Thyroid gland (tissue), 4 donors: ENCODE data around the gene FBXO2. TPM values are rescaled to one million over a fixed set of nuclear protein-coding genes. Genes with fewer than 3 reads are reported as not detected.

ENCODE experiments used
- DNase-seq, 2 donors: peaks; one replicate each; pipeline ENCODE4 v3.0.0-alpha.2; 2019
- H3K27ac ChIP-seq, 3 donors: fragments of 200-600 bp; sonication (generic); 1 replicate in 2 of 3; 2 replicates in 1 of 3; pipeline ENCODE4 v1.5.1; 2016 to 2019; ENCODE audit warnings: mild to moderate bottlenecking in 1 of 3, moderate library complexity in 1 of 3
- H3K27me3 ChIP-seq: fragments of 200-600 bp; sonication (generic); one replicate; pipeline ENCODE4 v1.5.1; 2019
- H3K36me3 ChIP-seq, 2 donors: fragments of 200-600 bp; sonication (generic); one replicate each; pipeline ENCODE4 v1.5.1; 2016 to 2019
- H3K4me1 ChIP-seq, 2 donors: fragments of 200-600 bp; sonication (generic); one replicate each; pipeline ENCODE4 v1.5.1; 2017 to 2019
- H3K4me3 ChIP-seq, 3 donors: fragments of 200-600 bp; sonication (generic); replicated peaks in 1 of 3; 1 replicate in 2 of 3; 2 replicates in 1 of 3; pipeline ENCODE4 v1.5.1; 2016; ENCODE audit warnings: mild to moderate bottlenecking in 1 of 3
- H3K9me3 ChIP-seq: fragments of 200-600 bp; sonication (generic); one replicate; pipeline ENCODE4 v1.5.1; 2017
- POLR2A ChIP-seq, 2 donors: fragments of 450-650 bp; IDR thresholded peaks; one replicate each; pipeline ENCODE4 v1.6.1; 2017; ENCODE audit warnings: antibody characterized with exemption in 2 of 2, mild to moderate bottlenecking in 2 of 2, moderate library complexity in 1 of 2
- WGBS, 2 donors: methylation state at CpG; one replicate each; pipeline ENCODE4 v1.1.5; 2017; 5-methylcytosine and 5-hydroxymethylcytosine counted together
- intact Hi-C: fragments of 100-400 bp; cut with DNase I; formaldehyde crosslinking; loops from one replicate; pipeline ENCODE4 v1.15.1; 2023
- total RNA-seq, 4 donors: library from RNA; depleted of rRNA; stranded (reverse); fragments of >200 nt; gene quantifications; one replicate each; pipeline ENCODE4 v1.2.3, GENCODE V29; 2016
- TF ChIP-seq, protein P1 (sequence below), 6 experiments: fragments of 200-600 bp in 3 of 6; fragments of 450-650 bp in 3 of 6; sonication (generic) in 3 of 6; IDR thresholded peaks; one replicate each; pipeline ENCODE4 v1.5.1; 2016 to 2019; ENCODE audit warnings: antibody characterized with exemption in 6 of 6, mild to moderate bottlenecking in 2 of 6, inconsistent platforms in 1 of 6, moderate library complexity in 1 of 6

The FBXO2 gene
- total RNA-seq, 4 donors from 2014 or later, result 4.3 to 9.9 (median 6.7) TPM

DNA sequence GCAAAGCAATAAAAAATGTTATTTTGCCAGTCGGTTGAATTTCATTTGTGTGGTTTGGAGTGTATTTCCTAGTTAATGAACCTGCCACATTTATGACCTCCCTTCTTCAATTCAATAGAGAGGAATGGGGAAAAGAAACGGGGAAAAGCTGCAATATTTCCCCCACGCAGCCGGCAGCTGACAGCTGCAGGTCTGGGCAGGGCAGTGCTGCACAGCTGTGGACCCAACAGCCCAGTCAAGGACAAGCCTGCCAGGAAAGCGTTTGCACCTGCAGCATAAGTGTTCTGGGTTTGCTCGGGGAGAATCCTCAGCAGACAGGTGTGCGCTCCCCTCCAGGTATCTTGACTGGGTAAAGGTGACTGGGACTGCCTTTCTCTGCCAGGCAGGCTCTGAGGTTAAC, 53.4 kb downstream of the FBXO2 start:
- no peaks in the 10 kb centered on the region for H3K9me3 ChIP-seq
- no peaks in the 10 kb centered on the region for H3K27me3 ChIP-seq
- H3K4me3 ChIP-seq, result no peak overlapping the region
- WGBS, 2 donors, result 59 to 68% methylated on average over 7 of the region's 7 CpGs
- intact Hi-C loops, result no loop called here
- no peak overlapping the region for H3K27ac ChIP-seq
- no peaks in the 10 kb centered on the region for H3K4me1 ChIP-seq
- DNase-seq, result no peak
- no peaks in the 10 kb centered on the region for H3K36me3 ChIP-seq
- no peak for TF ChIP-seq POLR2A (IDR thresholded peaks at IDR 0.05)
- TF ChIP-seq, protein P1, sequence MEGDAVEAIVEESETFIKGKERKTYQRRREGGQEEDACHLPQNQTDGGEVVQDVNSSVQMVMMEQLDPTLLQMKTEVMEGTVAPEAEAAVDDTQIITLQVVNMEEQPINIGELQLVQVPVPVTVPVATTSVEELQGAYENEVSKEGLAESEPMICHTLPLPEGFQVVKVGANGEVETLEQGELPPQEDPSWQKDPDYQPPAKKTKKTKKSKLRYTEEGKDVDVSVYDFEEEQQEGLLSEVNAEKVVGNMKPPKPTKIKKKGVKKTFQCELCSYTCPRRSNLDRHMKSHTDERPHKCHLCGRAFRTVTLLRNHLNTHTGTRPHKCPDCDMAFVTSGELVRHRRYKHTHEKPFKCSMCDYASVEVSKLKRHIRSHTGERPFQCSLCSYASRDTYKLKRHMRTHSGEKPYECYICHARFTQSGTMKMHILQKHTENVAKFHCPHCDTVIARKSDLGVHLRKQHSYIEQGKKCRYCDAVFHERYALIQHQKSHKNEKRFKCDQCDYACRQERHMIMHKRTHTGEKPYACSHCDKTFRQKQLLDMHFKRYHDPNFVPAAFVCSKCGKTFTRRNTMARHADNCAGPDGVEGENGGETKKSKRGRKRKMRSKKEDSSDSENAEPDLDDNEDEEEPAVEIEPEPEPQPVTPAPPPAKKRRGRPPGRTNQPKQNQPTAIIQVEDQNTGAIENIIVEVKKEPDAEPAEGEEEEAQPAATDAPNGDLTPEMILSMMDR (IDR thresholded peaks at IDR 0.05), result no peak

DNA sequence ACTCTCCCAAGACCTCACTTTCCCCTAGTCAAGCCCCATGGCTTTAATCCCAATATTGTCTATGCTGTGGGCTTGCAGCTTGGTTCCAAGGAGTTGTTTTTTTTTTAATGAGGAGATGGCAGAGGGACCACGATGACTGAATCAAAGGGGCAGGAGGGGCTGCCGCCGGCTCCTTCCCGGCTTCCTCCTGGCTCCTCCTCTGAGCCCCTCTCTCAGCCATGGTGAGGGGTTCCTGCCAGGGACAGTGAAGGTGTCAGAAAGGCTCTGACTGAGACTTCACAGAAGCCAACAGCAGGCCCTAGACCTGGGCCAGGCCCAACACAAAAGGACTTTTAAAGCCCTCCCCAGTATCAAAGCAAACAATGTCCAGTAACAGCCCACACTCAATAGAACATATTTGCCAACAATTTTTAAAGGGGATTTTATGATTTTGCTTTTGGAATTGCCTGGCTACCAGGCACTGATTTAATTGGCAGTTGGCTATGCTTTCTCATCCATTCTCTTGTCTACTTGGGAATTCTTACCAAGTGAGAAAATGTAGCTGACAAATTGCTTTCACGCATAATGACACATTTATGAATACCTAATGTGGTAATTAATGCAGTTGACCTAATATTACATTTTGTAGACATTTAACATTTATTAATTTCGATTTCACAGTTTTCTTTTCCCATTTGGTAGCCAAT, 54.2 kb downstream of the FBXO2 start:
- no peaks in the 10 kb centered on the region for H3K4me1 ChIP-seq
- intact Hi-C loops, result no loop called here
- no peaks in the 10 kb centered on the region for H3K27me3 ChIP-seq
- TF ChIP-seq POLR2A (IDR thresholded peaks at IDR 0.05), result no peak
- TF ChIP-seq, protein P1 (IDR thresholded peaks at IDR 0.05), result no peak
- no peak for DNase-seq
- no peaks in the 10 kb centered on the region for H3K9me3 ChIP-seq
- no peak overlapping the region for H3K27ac ChIP-seq
- no peaks in the 10 kb centered on the region for H3K36me3 ChIP-seq
- no peak overlapping the region for H3K4me3 ChIP-seq
- 68 to 69% methylated on average over 6 of the region's 6 CpGs for WGBS, 2 donors

DNA sequence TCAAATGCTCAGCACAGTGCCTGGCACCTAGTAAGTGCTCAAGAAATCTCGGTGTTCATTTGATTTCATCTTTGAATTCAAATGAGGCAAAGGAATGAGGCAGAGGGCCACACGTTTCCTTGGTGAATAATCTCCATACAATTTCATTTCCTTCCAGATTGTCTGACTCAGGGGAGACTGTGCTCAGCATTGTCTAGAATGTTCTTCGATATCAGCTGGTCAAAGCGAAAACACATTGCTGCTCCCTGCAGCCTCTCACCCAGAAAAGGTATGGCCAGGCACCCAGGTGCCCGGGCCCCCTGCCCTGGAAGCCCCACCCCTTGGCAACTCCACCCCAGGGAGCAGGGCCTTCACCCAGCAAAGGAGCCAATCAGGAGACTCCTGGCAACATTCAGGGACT, 55.8 kb downstream of the FBXO2 start:
- Histone ChIP-seq H3K4me3 (no peak overlapping the region), H3K36me3 (no peaks in the 10 kb centered on the region), H3K27me3 (no peaks in the 10 kb centered on the region), H3K4me1 (no peaks in the 10 kb centered on the region), H3K9me3 (no peaks in the 10 kb centered on the region), H3K27ac (no peak overlapping the region)
- 80 to 90% methylated on average over 5 of the region's 5 CpGs for WGBS, 2 donors
- no peak for DNase-seq
- TF ChIP-seq, protein P1 (IDR thresholded peaks at IDR 0.05), result no peak
- TF ChIP-seq POLR2A (IDR thresholded peaks at IDR 0.05), result no peak
- intact Hi-C loops, result no loop called here

Other genes with a start within 250 kb of the FBXO2 start
- gene DISP3, start 175.3 kb downstream of the FBXO2 start, total RNA-seq, result not detected
- gene FBXO44, start 448 bp upstream of the FBXO2 start, total RNA-seq, result 10 to 100 TPM; 33.1 to 40.9 (median 34.4) TPM
- gene FBXO6, start 9.8 kb upstream of the FBXO2 start, total RNA-seq, result 10 to 100 TPM in 2 of 4 donors, 1 to 10 TPM in 2; 8.1 to 10.9 (median 10.3) TPM
- gene MAD2L2, start 26.7 kb upstream of the FBXO2 start, total RNA-seq, result 10 to 100 TPM; 12.0 to 43.9 (median 21.5) TPM
- not detected for gene DRAXIN, start 37.3 kb upstream of the FBXO2 start, total RNA-seq
- 10 to 100 TPM; 35.6 to 72.4 (median 63.6) TPM for gene AGTRAP, start 81.7 kb upstream of the FBXO2 start, total RNA-seq
- gene C1orf167, start 107.8 kb upstream of the FBXO2 start, total RNA-seq, result 1 to 10 TPM in 1 of 4 donors, under 1 TPM in 1, not detected in 2; 0.22 to 6.3 TPM
- gene MTHFR, start 151.5 kb upstream of the FBXO2 start, total RNA-seq, result 10 to 100 TPM; 52.8 to 96.9 (median 65.6) TPM
- gene CLCN6, start 151.8 kb upstream of the FBXO2 start, total RNA-seq, result 10 to 100 TPM; 14.8 to 38.4 (median 16.9) TPM
- not detected for gene NPPA, start 193.4 kb upstream of the FBXO2 start, total RNA-seq
- not detected for gene NPPB, start 204.5 kb upstream of the FBXO2 start, total RNA-seq